GM18526 (cell line): ENCODE results near the gene DOLK.
A peak's percentile ranks its signal among the peaks of the same experiment; 100 is the strongest.

Experiments used
- POLR2A ChIP-seq: IDR thresholded peaks from 3 replicates; pipeline ENCODE4 v1.6.1; 2011; ENCODE audit not compliant: insufficient read length; ENCODE audit errors: extremely low read depth

Gene DOLK

DNA sequence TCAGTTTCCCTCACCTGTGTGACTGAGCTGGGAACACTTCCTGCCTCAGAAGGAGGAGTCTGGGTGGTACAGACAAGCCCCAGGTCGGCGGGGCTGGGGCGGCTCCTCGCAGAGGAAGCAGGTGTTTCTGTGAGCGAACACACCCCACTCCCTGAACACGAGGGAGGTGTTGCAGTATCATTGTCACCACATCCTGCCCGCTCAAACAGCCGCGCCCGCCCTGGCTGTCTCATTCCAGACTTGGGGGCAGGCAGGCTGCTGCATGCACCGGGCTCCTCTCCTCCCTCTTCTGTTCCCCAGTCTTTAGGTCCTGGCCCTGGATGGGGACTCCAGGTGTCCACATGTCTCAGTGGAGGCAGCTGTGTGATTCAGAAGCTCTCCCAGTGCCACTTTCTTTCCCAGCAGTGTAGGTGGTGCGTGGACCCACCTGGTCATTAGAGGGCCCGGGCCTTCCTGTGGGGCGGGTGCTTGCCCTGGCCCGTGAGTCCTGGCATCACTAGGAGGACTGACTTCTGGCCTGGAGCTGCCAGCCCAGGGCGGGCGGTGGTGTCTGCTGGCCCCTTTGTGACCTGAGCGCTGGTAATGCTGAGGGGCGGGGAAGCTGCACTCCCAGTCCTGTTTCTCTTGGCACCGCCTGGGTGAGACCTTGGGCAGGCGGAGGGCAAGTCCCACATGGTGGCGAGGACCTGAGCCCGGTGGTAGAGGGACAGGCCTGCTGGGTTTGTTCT is 44.9 kb downstream of the DOLK start:
- TF ChIP-seq POLR2A = peak; percentile 39

DNA sequence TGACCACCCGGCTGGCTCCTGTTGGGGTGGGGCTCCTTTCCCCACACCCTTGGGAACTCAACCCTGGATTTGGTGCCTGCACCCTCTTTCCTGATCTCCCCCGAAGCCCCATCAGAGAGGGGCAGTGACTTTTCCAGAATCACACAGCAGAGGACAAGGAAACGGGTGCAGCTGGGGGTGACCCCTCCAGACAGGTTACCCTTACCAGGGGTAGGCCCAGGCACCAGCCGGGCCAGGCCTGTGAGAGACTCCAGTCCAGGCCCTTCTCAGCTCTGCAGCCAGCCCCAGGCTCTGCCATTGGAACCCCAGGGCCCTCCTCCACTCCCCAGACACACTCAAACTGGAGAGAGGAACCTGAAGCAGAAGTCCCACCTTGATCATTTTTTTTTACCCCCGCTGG is 45.6 kb downstream of the DOLK start:
- TF ChIP-seq POLR2A = no peak

DNA sequence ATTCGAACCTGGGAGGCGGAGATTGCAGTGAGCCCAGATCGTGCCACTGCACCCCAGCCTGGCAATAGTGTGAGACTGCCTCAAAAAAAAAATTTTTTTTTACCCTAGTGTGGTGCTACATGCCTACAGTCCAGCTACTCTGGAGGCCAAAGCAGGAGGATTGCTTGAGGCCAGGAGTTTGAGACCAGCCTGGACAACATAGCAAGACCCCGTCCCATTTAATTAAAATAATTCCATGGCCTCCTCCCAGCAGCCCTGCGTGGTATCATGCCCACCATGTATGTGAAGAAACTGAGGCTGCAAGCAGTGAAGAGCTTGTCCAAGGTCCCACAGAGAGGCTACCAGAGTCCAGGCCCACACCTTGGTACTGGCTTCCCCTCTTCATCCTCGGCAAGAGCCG is 46.0 kb downstream of the DOLK start:
- TF ChIP-seq POLR2A = no peak

- TF ChIP-seq POLR2A = no peak
These were observed 47.7 kb downstream of the DOLK start for GRCh38 chr9:128899566-128900322.

DNA sequence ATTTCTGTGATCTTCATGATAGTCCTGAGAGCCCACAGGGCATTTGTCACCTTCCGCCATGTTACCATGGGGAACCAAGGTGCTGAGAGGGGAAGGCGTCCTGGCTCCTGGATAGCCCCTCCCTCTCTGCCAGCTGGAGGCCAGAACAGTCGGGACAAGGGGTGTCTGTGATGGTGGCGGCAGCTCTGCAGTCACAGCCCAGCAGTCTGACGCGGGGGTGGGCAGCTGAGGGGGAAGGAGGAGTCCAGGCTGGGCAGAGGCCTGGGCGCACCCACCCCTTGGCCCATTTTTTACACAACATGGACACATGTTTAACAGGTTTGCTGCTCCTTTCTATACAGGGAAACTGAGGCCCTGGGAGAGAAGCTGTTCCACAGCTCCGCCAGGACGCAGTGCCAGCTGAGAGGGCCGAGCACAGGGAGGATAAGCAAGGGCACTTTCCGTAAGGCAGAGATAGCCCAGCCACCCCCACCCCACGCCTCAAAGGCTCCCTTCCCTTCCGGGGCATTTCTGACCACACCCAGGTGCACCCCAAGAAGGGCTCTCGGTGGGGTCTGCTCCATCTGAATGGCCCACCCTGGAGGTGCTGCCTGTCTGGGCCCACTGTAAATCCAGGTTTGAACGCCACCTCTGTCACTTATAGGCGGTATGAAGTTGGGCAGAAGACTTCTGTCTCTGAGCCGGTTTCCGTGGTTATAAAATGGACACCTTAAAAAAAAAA is 48.4 kb downstream of the DOLK start:
- TF ChIP-seq POLR2A = no peak

- no peak for TF ChIP-seq POLR2A
These were observed 49.0 kb downstream of the DOLK start for GRCh38 chr9:128898382-128898781.

- no peak for TF ChIP-seq POLR2A
These were observed 51.8 kb downstream of the DOLK start for GRCh38 chr9:128895556-128895955.
